Measurements from ENCODE around the gene CCDC13. TPM values are rescaled to one million over a fixed set of nuclear protein-coding genes. Genes with fewer than 3 reads are reported as not detected.

The CCDC13 gene
- total RNA-seq, 2 donors from 2014 or later: 0.32 to 0.70 TPM

DNA sequence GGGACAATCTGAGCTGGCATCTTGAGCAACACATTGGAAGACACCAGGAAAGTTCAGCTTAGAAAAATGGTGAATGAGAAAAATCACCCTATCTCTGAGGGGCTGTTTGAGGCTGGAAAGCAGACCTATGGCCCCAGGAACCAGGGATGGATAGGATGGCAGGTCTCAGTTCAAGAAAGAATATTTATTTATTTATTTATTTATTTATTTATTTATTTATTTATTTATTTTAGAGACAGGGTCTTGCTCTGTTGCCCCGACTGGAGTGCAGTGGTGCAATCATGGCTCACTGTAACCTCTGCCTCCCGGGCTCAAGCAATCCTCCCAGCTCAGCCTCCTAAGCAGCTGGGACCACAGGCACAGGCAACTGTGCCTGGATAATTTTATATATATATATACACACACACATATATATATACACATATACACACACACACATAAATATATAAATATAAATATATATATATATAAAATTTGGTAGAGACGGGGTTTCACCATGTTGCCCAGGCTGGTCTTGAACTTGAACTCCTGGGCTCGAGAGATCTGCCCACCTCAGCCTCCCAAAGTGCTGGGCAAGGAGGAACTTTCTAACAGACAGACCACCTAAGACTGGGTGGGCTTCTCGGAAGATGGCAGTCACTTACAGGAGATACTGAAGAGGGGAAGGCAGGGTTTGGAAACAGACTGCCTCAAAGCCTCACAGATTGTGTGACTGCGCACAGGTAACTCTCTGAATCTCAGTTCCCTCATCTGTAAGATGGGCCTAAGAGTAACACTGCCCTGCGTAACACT, 29.7 kb downstream of the CCDC13 start:
- Mint-ChIP-seq H3K4me1 (ENCODE audit: low read depth) (peaks cover 9% of the 10 kb centered on the region), H3K9me3 (no peaks in the 10 kb centered on the region), H3K4me3 (no peak overlapping the region), H3K36me3 (ENCODE audit: insufficient read depth in 2 of 2) (peaks cover 0 to 2% of the 10 kb centered on the region in 2 donors), H3K27ac (no peak overlapping the region), H3K27me3 (ENCODE audit: low read depth) (no peaks in the 10 kb centered on the region)
- ATAC-seq (replicated peaks in 1 of 2): no peak
- no peak for DNase-seq

DNA sequence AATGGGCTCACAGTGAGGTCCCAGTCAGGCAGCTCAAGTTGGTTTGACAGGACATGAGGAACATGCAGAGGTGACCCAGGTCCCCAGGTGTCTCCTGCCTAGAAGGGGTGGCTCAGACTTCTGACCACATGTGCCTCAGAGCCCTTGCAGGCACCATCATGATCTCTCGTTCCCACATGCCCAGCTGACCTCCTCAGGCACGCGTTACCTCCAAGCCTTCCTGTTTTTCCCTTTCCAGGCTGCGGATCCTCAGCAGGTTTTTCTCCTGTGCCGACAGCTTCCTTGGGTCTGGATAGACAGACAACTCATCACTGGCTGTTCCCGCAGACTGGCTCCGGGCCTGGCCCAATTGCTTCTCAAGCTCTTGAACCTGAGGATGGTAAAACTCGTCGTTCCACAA, 30.4 kb downstream of the CCDC13 start:
- H3K27me3 Mint-ChIP-seq (ENCODE audit: low read depth): no peaks in the 10 kb centered on the region
- no peak for ATAC-seq (replicated peaks in 1 of 2)
- no peak overlapping the region for H3K4me3 Mint-ChIP-seq
- peaks cover 0 to 3% of the 10 kb centered on the region in 2 donors for H3K36me3 Mint-ChIP-seq (ENCODE audit: insufficient read depth in 2 of 2)
- peaks cover 2% of the 10 kb centered on the region for H3K4me1 Mint-ChIP-seq (ENCODE audit: low read depth)
- H3K9me3 Mint-ChIP-seq: no peaks in the 10 kb centered on the region
- H3K27ac Mint-ChIP-seq: no peak overlapping the region
- DNase-seq: no peak

- DNase-seq (no peak), ATAC-seq (replicated peaks in 1 of 2) (no peak)
- H3K4me1 Mint-ChIP-seq (ENCODE audit: low read depth): no peaks in the 10 kb centered on the region
- H3K9me3 Mint-ChIP-seq: no peaks in the 10 kb centered on the region
- H3K27ac Mint-ChIP-seq: no peak overlapping the region
- peaks cover 0 to 3% of the 10 kb centered on the region in 2 donors for H3K36me3 Mint-ChIP-seq (ENCODE audit: insufficient read depth in 2 of 2)
- H3K4me3 Mint-ChIP-seq: no peak overlapping the region
- H3K27me3 Mint-ChIP-seq (ENCODE audit: low read depth): no peaks in the 10 kb centered on the region
Observed at GRCh38 chr3:42742259-42742658, 30.8 kb downstream of the CCDC13 start.

GRCh38 chr3:42741796-42742195, 31.3 kb downstream of the CCDC13 start:
- ATAC-seq (replicated peaks in 1 of 2): no peak
- Mint-ChIP-seq H3K4me1 (ENCODE audit: low read depth) (no peaks in the 10 kb centered on the region), H3K36me3 (ENCODE audit: insufficient read depth in 2 of 2) (peaks cover 0 to 3% of the 10 kb centered on the region in 2 donors), H3K4me3 (no peak overlapping the region), H3K27me3 (ENCODE audit: low read depth) (no peaks in the 10 kb centered on the region), H3K27ac (no peak overlapping the region), H3K9me3 (no peaks in the 10 kb centered on the region)
- DNase-seq: no peak

- ATAC-seq (replicated peaks in 1 of 2) (no peak), DNase-seq (no peak)
- Mint-ChIP-seq H3K27me3 (ENCODE audit: low read depth) (no peaks in the 10 kb centered on the region), H3K27ac (no peak overlapping the region), H3K36me3 (ENCODE audit: insufficient read depth in 2 of 2) (peaks cover 0 to 3% of the 10 kb centered on the region in 2 donors), H3K9me3 (no peaks in the 10 kb centered on the region), H3K4me3 (no peak overlapping the region), H3K4me1 (ENCODE audit: low read depth) (no peaks in the 10 kb centered on the region)
Observed at GRCh38 chr3:42739401-42740158, 33.5 kb downstream of the CCDC13 start.

DNA sequence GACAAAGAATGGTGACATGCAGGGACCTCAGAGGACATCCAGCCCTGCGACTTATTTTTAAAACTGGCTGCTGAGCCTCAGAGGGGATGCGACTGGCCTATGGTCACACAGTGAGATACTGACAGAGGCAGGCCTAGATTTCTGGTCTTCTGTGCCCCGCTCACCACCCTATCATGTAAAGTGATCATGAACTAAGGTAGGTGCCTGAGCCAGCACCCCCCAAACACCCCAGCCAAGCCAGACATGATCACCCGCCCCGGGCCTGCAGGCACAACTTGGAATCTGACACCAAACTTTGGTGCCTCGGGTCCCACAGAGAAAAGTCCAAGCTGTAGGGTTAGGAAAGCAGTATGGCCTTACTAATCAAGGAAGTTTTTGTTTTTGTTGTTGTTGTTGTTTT, 36.5 kb downstream of the CCDC13 start:
- H3K36me3 Mint-ChIP-seq (ENCODE audit: insufficient read depth in 2 of 2): peaks cover 0 to 3% of the 10 kb centered on the region in 2 donors

DNA sequence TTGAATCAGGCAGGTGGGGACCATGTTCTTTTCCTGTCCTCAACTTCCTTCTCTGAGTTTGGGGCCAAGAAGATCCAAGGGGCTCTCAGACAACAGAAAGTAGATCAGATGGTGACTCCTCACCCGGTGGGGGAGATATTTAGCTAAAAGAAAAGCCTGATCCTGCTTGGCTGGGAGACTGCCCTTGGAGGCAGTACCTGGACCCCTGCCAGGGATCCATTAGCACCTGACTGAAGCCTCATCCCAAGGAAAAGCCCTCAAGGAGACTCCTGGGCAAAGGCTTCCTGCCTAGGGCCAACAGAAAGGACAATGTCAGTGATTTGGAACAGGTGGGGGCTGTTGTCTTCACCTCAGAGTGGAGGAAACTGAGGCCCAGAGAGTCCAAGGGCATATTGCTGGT, 37.0 kb downstream of the CCDC13 start:
- Mint-ChIP-seq H3K9me3 (no peaks in the 10 kb centered on the region), H3K4me1 (ENCODE audit: low read depth) (no peaks in the 10 kb centered on the region), H3K4me3 (no peak overlapping the region), H3K36me3 (ENCODE audit: insufficient read depth in 2 of 2) (peaks cover 0 to 3% of the 10 kb centered on the region in 2 donors), H3K27ac (no peak overlapping the region), H3K27me3 (ENCODE audit: low read depth) (no peaks in the 10 kb centered on the region)
- ATAC-seq (replicated peaks in 1 of 2) (no peak), DNase-seq (no peak)

More for the DNA sequence above, 36.5 kb downstream of the CCDC13 start:
- Mint-ChIP-seq H3K27me3 (ENCODE audit: low read depth) (no peaks in the 10 kb centered on the region), H3K27ac (no peak overlapping the region), H3K9me3 (no peaks in the 10 kb centered on the region), H3K4me1 (ENCODE audit: low read depth) (no peaks in the 10 kb centered on the region), H3K4me3 (no peak overlapping the region)
- DNase-seq (no peak), ATAC-seq (replicated peaks in 1 of 2) (no peak)

- Mint-ChIP-seq H3K36me3 (ENCODE audit: insufficient read depth in 2 of 2) (peaks cover 0 to 3% of the 10 kb centered on the region in 2 donors), H3K27ac (no peak overlapping the region), H3K9me3 (no peaks in the 10 kb centered on the region), H3K4me3 (no peak overlapping the region), H3K27me3 (ENCODE audit: low read depth) (no peaks in the 10 kb centered on the region), H3K4me1 (ENCODE audit: low read depth) (no peaks in the 10 kb centered on the region)
- ATAC-seq (replicated peaks in 1 of 2) (no peak), DNase-seq (no peak)
Observed at GRCh38 chr3:42735615-42736014, 37.4 kb downstream of the CCDC13 start.

DNA sequence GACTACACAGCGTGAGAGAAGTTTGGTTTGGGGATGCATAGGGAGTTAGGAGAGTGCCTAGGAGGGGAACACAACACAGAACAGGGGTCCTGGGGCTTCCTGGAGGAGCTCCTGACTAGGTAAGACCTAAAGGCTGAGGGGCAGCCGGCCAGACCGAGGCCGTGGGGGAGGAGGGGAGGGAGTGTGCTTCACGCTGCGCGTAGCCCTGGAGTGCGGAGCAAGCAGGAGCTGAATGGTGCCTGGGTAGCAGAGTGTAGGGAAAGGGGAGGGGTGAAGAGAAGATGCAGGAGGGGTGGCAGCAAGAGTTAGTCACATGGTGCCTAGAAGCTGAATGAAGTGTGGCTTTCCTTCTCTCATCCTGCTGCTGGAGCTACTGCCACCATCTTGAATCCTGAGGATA, 38.0 kb downstream of the CCDC13 start:
- no peak overlapping the region for H3K27ac Mint-ChIP-seq
- DNase-seq (no peak), ATAC-seq (replicated peaks in 1 of 2) (no peak)
- no peak overlapping the region for H3K4me3 Mint-ChIP-seq
- H3K27me3 Mint-ChIP-seq (ENCODE audit: low read depth): no peaks in the 10 kb centered on the region
- peaks cover 0 to 3% of the 10 kb centered on the region in 2 donors for H3K36me3 Mint-ChIP-seq (ENCODE audit: insufficient read depth in 2 of 2)
- no peaks in the 10 kb centered on the region for H3K4me1 Mint-ChIP-seq (ENCODE audit: low read depth)
- H3K9me3 Mint-ChIP-seq: no peaks in the 10 kb centered on the region

DNA sequence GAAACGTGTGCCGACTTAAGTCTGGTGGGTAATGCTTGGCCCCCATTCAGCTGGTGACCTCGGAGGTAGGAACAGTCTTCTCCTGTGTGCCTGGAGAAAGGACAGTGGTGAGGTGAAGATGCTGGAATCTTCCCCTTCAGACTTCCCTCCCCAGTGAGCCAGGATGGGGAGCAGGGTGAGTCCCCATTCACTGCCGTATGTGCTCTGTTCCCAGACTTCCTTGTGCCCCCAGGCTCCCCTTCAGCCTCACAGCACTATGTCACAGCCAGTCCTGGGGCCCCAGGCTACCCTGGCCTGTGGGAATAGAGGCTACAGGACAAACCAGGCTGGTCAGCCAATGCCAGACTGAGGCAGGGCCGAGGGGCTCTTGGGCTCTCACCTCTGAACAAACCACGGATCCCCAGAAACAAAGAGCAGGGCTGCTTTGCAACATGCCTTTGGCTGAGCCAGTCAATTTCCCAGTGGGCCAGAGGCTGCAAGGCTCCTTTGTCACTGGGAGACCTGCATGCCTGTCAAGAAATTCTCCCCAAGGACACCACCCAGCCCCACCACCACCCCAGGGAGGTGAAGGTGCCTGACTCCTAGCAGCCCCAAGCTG, 38.7 kb downstream of the CCDC13 start:
- ATAC-seq (replicated peaks in 1 of 2) (no peak), DNase-seq (no peak)
- no peaks in the 10 kb centered on the region for H3K9me3 Mint-ChIP-seq
- no peak overlapping the region for H3K4me3 Mint-ChIP-seq
- H3K27ac Mint-ChIP-seq: no peak overlapping the region
- H3K36me3 Mint-ChIP-seq (ENCODE audit: insufficient read depth in 2 of 2): peaks cover 0 to 3% of the 10 kb centered on the region in 2 donors
- no peaks in the 10 kb centered on the region for H3K27me3 Mint-ChIP-seq (ENCODE audit: low read depth)
- no peaks in the 10 kb centered on the region for H3K4me1 Mint-ChIP-seq (ENCODE audit: low read depth)

GRCh38 chr3:42733501-42734262, 39.4 kb downstream of the CCDC13 start:
- H3K4me1 Mint-ChIP-seq (ENCODE audit: low read depth): no peaks in the 10 kb centered on the region
- no peak overlapping the region for H3K27ac Mint-ChIP-seq
- H3K36me3 Mint-ChIP-seq (ENCODE audit: insufficient read depth in 2 of 2): peaks cover 0 to 3% of the 10 kb centered on the region in 2 donors
- DNase-seq (no peak), ATAC-seq (replicated peaks in 1 of 2) (no peak)
- H3K9me3 Mint-ChIP-seq: no peaks in the 10 kb centered on the region
- no peak overlapping the region for H3K4me3 Mint-ChIP-seq
- H3K27me3 Mint-ChIP-seq (ENCODE audit: low read depth): no peaks in the 10 kb centered on the region

- Mint-ChIP-seq H3K4me3 (no peak overlapping the region), H3K36me3 (ENCODE audit: insufficient read depth in 2 of 2) (no peaks in the 10 kb centered on the region), H3K9me3 (no peaks in the 10 kb centered on the region), H3K27ac (no peak overlapping the region), H3K27me3 (ENCODE audit: low read depth) (no peaks in the 10 kb centered on the region), H3K4me1 (ENCODE audit: low read depth) (no peaks in the 10 kb centered on the region)
- DNase-seq (no peak), ATAC-seq (replicated peaks in 1 of 2) (no peak)
Observed at GRCh38 chr3:42732829-42733459, 40.1 kb downstream of the CCDC13 start.
